ENCODE data around the gene IREB2.

DNA sequence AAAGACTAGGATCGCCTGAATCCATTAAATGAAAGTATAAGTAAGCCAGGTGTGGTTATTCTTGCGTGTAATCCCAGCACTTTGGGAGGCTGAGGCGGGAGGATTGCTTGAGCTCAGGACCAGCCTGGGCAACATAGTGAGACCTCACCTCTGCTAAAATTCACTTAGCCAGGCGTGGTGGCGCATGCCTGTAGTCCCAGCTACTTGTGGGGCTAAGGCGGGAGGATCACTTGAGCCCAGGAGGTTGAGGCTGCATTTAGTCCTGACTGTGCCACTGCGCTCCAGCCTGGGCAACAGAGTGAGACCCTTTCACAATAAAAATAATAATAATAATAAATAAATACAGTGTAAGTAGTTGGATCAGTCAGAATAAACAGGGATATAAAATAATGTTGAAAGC lies 43.9 kb downstream of the IREB2 start:
- TF ChIP-seq, protein P1, sequence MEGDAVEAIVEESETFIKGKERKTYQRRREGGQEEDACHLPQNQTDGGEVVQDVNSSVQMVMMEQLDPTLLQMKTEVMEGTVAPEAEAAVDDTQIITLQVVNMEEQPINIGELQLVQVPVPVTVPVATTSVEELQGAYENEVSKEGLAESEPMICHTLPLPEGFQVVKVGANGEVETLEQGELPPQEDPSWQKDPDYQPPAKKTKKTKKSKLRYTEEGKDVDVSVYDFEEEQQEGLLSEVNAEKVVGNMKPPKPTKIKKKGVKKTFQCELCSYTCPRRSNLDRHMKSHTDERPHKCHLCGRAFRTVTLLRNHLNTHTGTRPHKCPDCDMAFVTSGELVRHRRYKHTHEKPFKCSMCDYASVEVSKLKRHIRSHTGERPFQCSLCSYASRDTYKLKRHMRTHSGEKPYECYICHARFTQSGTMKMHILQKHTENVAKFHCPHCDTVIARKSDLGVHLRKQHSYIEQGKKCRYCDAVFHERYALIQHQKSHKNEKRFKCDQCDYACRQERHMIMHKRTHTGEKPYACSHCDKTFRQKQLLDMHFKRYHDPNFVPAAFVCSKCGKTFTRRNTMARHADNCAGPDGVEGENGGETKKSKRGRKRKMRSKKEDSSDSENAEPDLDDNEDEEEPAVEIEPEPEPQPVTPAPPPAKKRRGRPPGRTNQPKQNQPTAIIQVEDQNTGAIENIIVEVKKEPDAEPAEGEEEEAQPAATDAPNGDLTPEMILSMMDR (IDR thresholded peaks at IDR 0.05) = no peak
- no peak for TF ChIP-seq POLR2AphosphoS5 (IDR thresholded peaks at IDR 0.05)
- no peak for TF ChIP-seq POLR2A (IDR thresholded peaks at IDR 0.05)
- TF ChIP-seq EP300 (IDR thresholded peaks at IDR 0.05; ENCODE audit: low read depth) = no peak
